Nephron (organoid): ENCODE results near the gene PYGM.

Source experiments
- H3K27ac Mint-ChIP-seq, 3 experiments: 2 replicates each; pipeline ENCODE4 v1.8.0; 2020; ENCODE audit warnings: mixed read lengths in 3 of 3, mild to moderate bottlenecking in 2 of 3, moderate library complexity in 1 of 3
- H3K27me3 Mint-ChIP-seq: 2 replicates; pipeline ENCODE4 v1.8.0; 2021; ENCODE audit warnings: low read depth, mild to moderate bottlenecking, moderate library complexity, mixed read lengths
- H3K36me3 Mint-ChIP-seq: 2 replicates; pipeline ENCODE4 v1.8.0; 2020; ENCODE audit warnings: low read depth, mixed read lengths
- H3K4me1 Mint-ChIP-seq: 2 replicates; pipeline ENCODE4 v1.8.0; 2020; ENCODE audit warnings: mixed read lengths
- H3K4me3 Mint-ChIP-seq, 3 experiments: 2 replicates each; pipeline ENCODE4 v1.8.0; 2020; ENCODE audit warnings: mild to moderate bottlenecking in 3 of 3, mixed read lengths in 3 of 3, moderate library complexity in 2 of 3
- H3K9me3 Mint-ChIP-seq: 2 replicates; pipeline ENCODE4 v1.8.0; 2020; ENCODE audit warnings: mixed read lengths
- TF ChIP-seq, protein P1 (sequence below), 3 experiments: fragments of 200-600 bp; sonication (generic); IDR thresholded peaks; one replicate each; pipeline ENCODE4 v1.5.0; 2021; ENCODE audit warnings: antibody characterized with exemption in 3 of 3; ENCODE audit not compliant: unreplicated experiment in 3 of 3

PYGM gene

DNA sequence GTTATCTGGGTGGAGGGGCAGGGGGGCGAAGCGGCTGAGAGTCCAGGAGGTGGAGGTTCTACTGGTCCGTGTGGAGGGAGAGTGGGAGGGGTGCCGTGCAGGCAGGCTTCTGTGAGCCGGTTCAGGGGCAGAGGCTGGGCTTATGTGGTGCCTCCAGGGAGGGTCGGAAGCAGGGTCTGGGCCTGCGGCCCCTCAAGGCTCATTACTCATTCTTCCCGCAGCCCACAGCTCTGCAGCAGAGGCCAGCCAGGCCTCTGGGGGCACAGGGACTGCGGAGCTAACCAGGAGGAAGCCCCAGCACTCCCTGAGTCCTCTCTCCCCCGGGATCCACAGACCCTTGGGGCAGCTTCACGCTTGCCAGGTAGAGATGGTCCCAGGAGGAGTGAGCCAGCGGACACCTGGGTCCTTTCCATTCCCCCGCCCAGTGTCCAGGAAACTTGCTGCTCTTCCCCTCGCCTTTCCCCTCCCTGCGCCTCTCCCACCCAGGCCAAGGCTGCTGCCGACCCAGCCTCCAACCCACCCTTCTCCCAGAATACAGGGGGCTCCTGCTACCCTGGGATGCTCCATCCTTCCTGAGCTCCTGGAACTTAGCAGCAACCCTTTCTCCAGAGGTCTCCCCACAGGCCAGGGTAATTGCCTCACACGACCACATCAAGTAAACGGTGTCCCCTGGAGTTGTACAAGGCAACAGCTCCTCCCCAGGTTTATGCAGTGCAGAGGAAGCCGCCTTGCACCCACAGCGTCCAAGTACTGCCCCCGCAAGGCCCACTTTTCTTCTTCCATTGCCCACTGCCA is 43.1 kb downstream of the PYGM start:
- Mint-ChIP-seq H3K4me3 (peak overlapping the region in 2 of 3 experiments; percentile 10 to 56), H3K9me3 (no peaks in the 10 kb centered on the region)
- TF ChIP-seq, protein P1, sequence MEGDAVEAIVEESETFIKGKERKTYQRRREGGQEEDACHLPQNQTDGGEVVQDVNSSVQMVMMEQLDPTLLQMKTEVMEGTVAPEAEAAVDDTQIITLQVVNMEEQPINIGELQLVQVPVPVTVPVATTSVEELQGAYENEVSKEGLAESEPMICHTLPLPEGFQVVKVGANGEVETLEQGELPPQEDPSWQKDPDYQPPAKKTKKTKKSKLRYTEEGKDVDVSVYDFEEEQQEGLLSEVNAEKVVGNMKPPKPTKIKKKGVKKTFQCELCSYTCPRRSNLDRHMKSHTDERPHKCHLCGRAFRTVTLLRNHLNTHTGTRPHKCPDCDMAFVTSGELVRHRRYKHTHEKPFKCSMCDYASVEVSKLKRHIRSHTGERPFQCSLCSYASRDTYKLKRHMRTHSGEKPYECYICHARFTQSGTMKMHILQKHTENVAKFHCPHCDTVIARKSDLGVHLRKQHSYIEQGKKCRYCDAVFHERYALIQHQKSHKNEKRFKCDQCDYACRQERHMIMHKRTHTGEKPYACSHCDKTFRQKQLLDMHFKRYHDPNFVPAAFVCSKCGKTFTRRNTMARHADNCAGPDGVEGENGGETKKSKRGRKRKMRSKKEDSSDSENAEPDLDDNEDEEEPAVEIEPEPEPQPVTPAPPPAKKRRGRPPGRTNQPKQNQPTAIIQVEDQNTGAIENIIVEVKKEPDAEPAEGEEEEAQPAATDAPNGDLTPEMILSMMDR (IDR thresholded peaks at IDR 0.05; ENCODE audit: unreplicated experiment in 3 of 3), result no peak

DNA sequence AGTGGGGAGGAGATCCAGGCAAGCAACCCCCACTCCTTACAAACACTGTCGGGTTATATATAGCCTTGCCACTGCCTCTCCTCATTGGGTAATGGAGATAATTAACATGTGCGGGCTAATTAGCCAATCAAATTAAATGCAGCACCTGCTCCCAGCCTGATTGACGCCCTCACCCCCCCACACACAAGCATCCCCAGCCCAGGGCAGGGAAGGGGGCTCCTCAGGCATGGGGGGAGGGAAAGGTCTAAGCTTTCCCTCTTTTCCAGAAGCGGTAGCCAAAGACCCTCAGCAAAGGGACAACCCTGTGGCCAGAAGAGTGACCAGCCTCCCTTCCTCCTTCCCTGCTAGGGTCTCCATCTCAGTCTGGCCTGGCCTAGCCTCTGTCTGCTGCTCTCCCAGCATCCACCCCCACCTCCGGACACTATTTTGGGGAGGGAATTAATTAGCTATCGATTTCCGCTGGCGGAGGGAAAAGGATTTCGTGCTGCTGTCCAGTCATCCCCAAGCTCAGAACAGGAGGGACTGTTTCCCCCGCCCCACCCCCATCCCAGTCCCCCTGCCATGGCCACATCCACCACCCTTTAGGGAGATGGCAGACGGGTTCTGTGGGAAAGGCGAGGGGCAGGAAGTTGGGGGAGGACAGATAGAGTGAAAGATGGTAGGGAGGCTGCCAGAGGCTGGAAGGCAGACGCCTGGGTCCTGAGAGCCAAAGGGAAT is 43.9 kb downstream of the PYGM start:
- no peaks in the 10 kb centered on the region for H3K36me3 Mint-ChIP-seq
- no peaks in the 10 kb centered on the region for H3K9me3 Mint-ChIP-seq
- peaks cover 89% of the 10 kb centered on the region for H3K27me3 Mint-ChIP-seq
- peak overlapping the region in 2 of 3 experiments; percentile 10 to 56 for H3K4me3 Mint-ChIP-seq
- H3K27ac Mint-ChIP-seq, result no peak overlapping the region
- TF ChIP-seq, protein P1 (IDR thresholded peaks at IDR 0.05; ENCODE audit: unreplicated experiment in 3 of 3), result no peak
- peaks cover 17% of the 10 kb centered on the region for H3K4me1 Mint-ChIP-seq

More for the DNA sequence above, 43.1 kb downstream of the PYGM start:
- peaks cover 89% of the 10 kb centered on the region for H3K27me3 Mint-ChIP-seq
- no peaks in the 10 kb centered on the region for H3K36me3 Mint-ChIP-seq
- peaks cover 13% of the 10 kb centered on the region for H3K4me1 Mint-ChIP-seq
- H3K27ac Mint-ChIP-seq, result no peak overlapping the region

DNA sequence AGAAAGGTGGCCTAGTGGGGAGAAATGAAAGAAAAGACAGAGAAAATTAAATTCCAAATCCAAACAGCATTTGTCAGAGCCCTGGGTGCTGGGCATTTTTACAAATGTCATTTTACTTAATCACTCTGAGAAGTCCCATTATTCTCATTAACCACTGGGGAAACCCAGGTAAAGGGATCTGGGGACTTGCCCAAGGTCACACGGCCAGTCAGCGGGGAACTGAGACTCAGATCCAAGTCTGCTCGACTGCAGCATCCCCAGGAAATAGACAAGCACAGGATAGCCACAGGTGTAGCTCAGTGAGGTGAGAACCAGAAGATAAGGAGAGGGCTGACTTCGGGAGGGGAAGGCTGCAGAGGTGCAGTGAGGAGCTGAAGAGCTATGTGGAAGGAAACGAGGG is 44.7 kb downstream of the PYGM start:
- Mint-ChIP-seq H3K4me3 (peak overlapping the region; percentile 10 to 22 (median 19)), H3K27me3 (peaks cover 89% of the 10 kb centered on the region), H3K9me3 (no peaks in the 10 kb centered on the region), H3K36me3 (no peaks in the 10 kb centered on the region), H3K4me1 (peaks cover 20% of the 10 kb centered on the region), H3K27ac (no peak overlapping the region)
- TF ChIP-seq, protein P1 (IDR thresholded peaks at IDR 0.05; ENCODE audit: unreplicated experiment in 3 of 3), result no peak

DNA sequence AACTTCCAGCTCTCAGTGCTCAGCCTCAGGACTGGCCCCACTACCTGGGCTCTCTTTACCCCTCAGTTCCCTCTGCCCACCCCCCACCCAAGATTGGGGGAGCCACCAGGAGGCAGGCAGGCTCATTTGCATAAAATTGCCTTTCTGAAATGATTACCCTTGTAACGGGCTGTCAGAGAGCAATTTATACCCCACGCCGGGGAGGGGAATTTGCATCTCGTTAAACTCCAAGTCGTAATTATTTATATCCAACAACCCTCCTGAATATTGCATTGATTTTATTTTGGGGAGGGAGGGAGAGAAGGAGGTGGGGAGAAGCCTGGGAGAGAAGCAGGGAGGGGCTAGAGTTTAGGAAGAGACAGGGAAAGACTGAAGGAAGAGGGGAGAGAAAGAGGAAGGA is 45.1 kb downstream of the PYGM start:
- Mint-ChIP-seq H3K27me3 (peaks cover 89% of the 10 kb centered on the region), H3K27ac (no peak overlapping the region), H3K4me1 (peaks cover 20% of the 10 kb centered on the region), H3K9me3 (no peaks in the 10 kb centered on the region), H3K36me3 (no peaks in the 10 kb centered on the region), H3K4me3 (peak overlapping the region in 2 of 3 experiments; percentile 30 to 70)
- TF ChIP-seq, protein P1 (IDR thresholded peaks at IDR 0.05; ENCODE audit: unreplicated experiment in 3 of 3), result no peak

DNA sequence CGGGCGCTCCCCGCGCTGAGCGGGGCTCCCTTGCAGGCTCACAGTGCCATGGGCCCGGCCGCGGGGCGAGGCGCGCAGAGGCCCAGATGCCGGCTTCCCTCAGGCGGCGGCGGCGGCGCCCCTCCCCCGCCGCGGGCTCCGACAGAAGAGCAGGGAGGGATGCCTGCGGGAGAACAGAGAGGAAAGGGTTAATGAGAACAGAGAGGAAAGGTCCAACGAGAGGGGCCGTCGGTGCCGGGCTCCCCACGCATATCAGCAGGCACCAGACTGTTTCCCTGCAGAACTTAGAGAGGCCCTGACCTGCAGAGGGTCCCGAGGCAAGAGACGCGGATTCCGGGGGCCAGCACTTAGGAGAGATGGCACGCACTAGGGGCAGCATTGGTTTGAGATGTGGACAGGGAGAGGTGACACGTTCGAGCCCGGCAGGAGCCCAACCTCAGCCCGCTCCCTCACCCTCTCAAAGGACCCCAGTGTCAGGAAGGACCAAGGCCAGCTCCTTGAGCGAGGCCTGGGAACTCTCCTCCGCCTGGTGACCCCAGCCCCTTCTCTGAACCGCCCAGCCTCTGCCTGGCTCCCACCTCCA is 45.9 kb downstream of the PYGM start:
- Mint-ChIP-seq H3K27ac (no peak overlapping the region), H3K4me1 (peaks cover 20% of the 10 kb centered on the region), H3K27me3 (peaks cover 88% of the 10 kb centered on the region), H3K4me3 (peak overlapping the region in 2 of 3 experiments; percentile 56 to 70), H3K9me3 (no peaks in the 10 kb centered on the region), H3K36me3 (no peaks in the 10 kb centered on the region)
- TF ChIP-seq, protein P1 (IDR thresholded peaks at IDR 0.05; ENCODE audit: unreplicated experiment in 3 of 3), result no peak
